NCI-H510A treated with DMSO at 0.1 percent for 48 hours (cell line): ENCODE data around the gene FAM110D.

Experiments used
- DNase-seq: peaks from one replicate; lab custom pipeline; 2025; lab: John Stamatoyannopoulos, UW

FAM110D gene

GRCh38 chr1:26189331-26189730 lies 30.5 kb downstream of the FAM110D start:
- DNase-seq: no peak

GRCh38 chr1:26189751-26190275 lies 30.9 kb downstream of the FAM110D start:
- DNase-seq: no peak

- no peak for DNase-seq
These were observed 31.6 kb downstream of the FAM110D start, which contains the start of gene CATSPER4 for GRCh38 chr1:26190373-26190987. Gene CATSPER4 (plus strand): TSS chr1:26190602. CDS start chr1:26190628, 26 bp downstream.

- DNase-seq: no peak
These were observed 32.9 kb downstream of the FAM110D start for GRCh38 chr1:26191739-26192138.

- DNase-seq: no peak
These were observed 36.9 kb downstream of the FAM110D start for GRCh38 chr1:26195805-26196204.

- DNase-seq: no peak
These were observed 38.4 kb downstream of the FAM110D start for GRCh38 chr1:26197301-26197700.

- DNase-seq: no peak
These were observed 38.9 kb downstream of the FAM110D start for GRCh38 chr1:26197813-26198212.

- DNase-seq: no peak
These were observed 41.5 kb downstream of the FAM110D start for GRCh38 chr1:26200413-26200812.

- no peak for DNase-seq
These were observed 44.9 kb downstream of the FAM110D start for GRCh38 chr1:26203642-26204318.

- no peak for DNase-seq
These were observed 51.4 kb downstream of the FAM110D start for GRCh38 chr1:26210147-26210870.

GRCh38 chr1:26212726-26213125 lies 53.8 kb downstream of the FAM110D start:
- no peak for DNase-seq

- DNase-seq: no peak
These were observed 54.5 kb downstream of the FAM110D start for GRCh38 chr1:26213335-26213905.
